ENCODE measurements around the gene CACNG5. TPM values are rescaled to one million over a fixed set of nuclear protein-coding genes. Genes with fewer than 3 reads are reported as not detected.

CACNG5 gene
- total RNA-seq, 2 experiments from 2014 or later, result not detected

DNA sequence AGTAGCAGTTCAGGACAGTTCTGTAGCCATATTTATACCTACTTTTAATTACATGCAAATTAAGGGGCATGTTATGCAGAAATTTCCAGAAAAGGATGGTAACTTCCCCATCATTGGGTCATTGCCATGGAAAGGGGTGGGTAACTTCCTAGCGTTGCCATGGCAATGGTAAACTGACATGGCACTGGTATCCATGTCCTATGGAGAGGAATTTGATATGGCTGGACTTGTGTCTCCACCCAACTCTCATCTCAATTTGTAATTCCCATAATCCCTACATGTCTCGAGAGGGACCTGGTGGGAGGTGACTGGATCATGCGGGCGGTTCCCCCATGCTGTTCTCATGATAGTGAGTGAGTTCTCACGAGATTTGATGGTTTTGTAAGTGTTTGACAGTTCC is 94.0 kb downstream of the CACNG5 start:
- no peak overlapping the region for H3K4me3 ChIP-seq (ENCODE audit: low read length)
- Mint-ChIP-seq H3K4me1 (ENCODE audit: low read depth) (no peaks in the 10 kb centered on the region), H3K4me3 (no peak overlapping the region), H3K27me3 (peaks cover 71% of the 10 kb centered on the region), H3K9me3 (no peaks in the 10 kb centered on the region), H3K36me3 (ENCODE audit: low read depth) (no peaks in the 10 kb centered on the region), H3K27ac (no peak overlapping the region)
- no peaks in the 10 kb centered on the region for H3K9me3 ChIP-seq (ENCODE audit: control insufficient read depth in 1 of 2, insufficient read depth in 1 of 2, low read length in 2 of 2)
- CTCF ChIA-PET, result no interaction called here
- no peaks in the 10 kb centered on the region for H3K36me3 ChIP-seq (ENCODE audit: insufficient read depth, low read length)
- H3K4me1 ChIP-seq (ENCODE audit: insufficient read depth, low read length), result no peaks in the 10 kb centered on the region
- POLR2A ChIA-PET, result no interaction called here
- H3K27ac ChIP-seq (ENCODE audit: low read depth in 1 of 2, low read length in 2 of 2), result no peak overlapping the region
- ATAC-seq (ENCODE audit: poor library complexity), result no peak
- TF ChIP-seq, protein P1, sequence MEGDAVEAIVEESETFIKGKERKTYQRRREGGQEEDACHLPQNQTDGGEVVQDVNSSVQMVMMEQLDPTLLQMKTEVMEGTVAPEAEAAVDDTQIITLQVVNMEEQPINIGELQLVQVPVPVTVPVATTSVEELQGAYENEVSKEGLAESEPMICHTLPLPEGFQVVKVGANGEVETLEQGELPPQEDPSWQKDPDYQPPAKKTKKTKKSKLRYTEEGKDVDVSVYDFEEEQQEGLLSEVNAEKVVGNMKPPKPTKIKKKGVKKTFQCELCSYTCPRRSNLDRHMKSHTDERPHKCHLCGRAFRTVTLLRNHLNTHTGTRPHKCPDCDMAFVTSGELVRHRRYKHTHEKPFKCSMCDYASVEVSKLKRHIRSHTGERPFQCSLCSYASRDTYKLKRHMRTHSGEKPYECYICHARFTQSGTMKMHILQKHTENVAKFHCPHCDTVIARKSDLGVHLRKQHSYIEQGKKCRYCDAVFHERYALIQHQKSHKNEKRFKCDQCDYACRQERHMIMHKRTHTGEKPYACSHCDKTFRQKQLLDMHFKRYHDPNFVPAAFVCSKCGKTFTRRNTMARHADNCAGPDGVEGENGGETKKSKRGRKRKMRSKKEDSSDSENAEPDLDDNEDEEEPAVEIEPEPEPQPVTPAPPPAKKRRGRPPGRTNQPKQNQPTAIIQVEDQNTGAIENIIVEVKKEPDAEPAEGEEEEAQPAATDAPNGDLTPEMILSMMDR (IDR thresholded peaks at IDR 0.05), result no peak
- peaks cover 6 to 11% of the 10 kb centered on the region in 2 experiments for H3K27me3 ChIP-seq (ENCODE audit: control insufficient read depth in 1 of 2, insufficient read depth in 2 of 2, low read length in 2 of 2)
- intact Hi-C loops (cut with DNase I, micrococcal nuclease), result no loop called here
- DNase-seq, result no peak

GRCh38 chr17:66929591-66929990 is 94.7 kb downstream of the CACNG5 start:
- no peaks in the 10 kb centered on the region for H3K4me1 ChIP-seq (ENCODE audit: insufficient read depth, low read length)
- no peak for DNase-seq
- no peak for ATAC-seq (ENCODE audit: poor library complexity)
- no peaks in the 10 kb centered on the region for H3K36me3 ChIP-seq (ENCODE audit: insufficient read depth, low read length)
- H3K9me3 ChIP-seq (ENCODE audit: control insufficient read depth in 1 of 2, insufficient read depth in 1 of 2, low read length in 2 of 2), result no peaks in the 10 kb centered on the region
- no peak overlapping the region for H3K4me3 Mint-ChIP-seq
- peaks cover 6 to 8% of the 10 kb centered on the region in 2 experiments for H3K27me3 ChIP-seq (ENCODE audit: control insufficient read depth in 1 of 2, insufficient read depth in 2 of 2, low read length in 2 of 2)
- H3K27ac Mint-ChIP-seq, result no peak overlapping the region
- H3K27me3 Mint-ChIP-seq, result peaks cover 65% of the 10 kb centered on the region
- no peak overlapping the region for H3K27ac ChIP-seq (ENCODE audit: low read depth in 1 of 2, low read length in 2 of 2)
- ChIA-PET POLR2A (interaction anchor here (0.6 kb wide), 1 partner anchor 12 kb away, joined by 3 read pairs; no protein-coding TSS in a partner anchor), CTCF (no interaction called here)
- TF ChIP-seq, protein P1 (IDR thresholded peaks at IDR 0.05), result no peak
- no peaks in the 10 kb centered on the region for H3K36me3 Mint-ChIP-seq (ENCODE audit: low read depth)
- H3K4me3 ChIP-seq (ENCODE audit: low read length), result no peak overlapping the region
- H3K4me1 Mint-ChIP-seq (ENCODE audit: low read depth), result no peaks in the 10 kb centered on the region
- no peaks in the 10 kb centered on the region for H3K9me3 Mint-ChIP-seq
- intact Hi-C loops (cut with DNase I, micrococcal nuclease), result no loop called here

- Mint-ChIP-seq H3K27me3 (peaks cover 60% of the 10 kb centered on the region), H3K4me1 (ENCODE audit: low read depth) (no peaks in the 10 kb centered on the region), H3K4me3 (no peak overlapping the region), H3K27ac (no peak overlapping the region), H3K9me3 (no peaks in the 10 kb centered on the region), H3K36me3 (ENCODE audit: low read depth) (no peaks in the 10 kb centered on the region)
- ChIA-PET CTCF (no interaction called here), POLR2A (no interaction called here)
- ATAC-seq (ENCODE audit: poor library complexity), result no peak
- DNase-seq, result no peak
- peaks cover 6 to 8% of the 10 kb centered on the region in 2 experiments for H3K27me3 ChIP-seq (ENCODE audit: control insufficient read depth in 1 of 2, insufficient read depth in 2 of 2, low read length in 2 of 2)
- H3K4me3 ChIP-seq (ENCODE audit: low read length), result no peak overlapping the region
- H3K9me3 ChIP-seq (ENCODE audit: control insufficient read depth in 1 of 2, insufficient read depth in 1 of 2, low read length in 2 of 2), result no peaks in the 10 kb centered on the region
- TF ChIP-seq, protein P1 (IDR thresholded peaks at IDR 0.05), result no peak
- intact Hi-C loops (cut with DNase I, micrococcal nuclease), result no loop called here
- no peaks in the 10 kb centered on the region for H3K4me1 ChIP-seq (ENCODE audit: insufficient read depth, low read length)
- H3K27ac ChIP-seq (ENCODE audit: low read depth in 1 of 2, low read length in 2 of 2), result no peak overlapping the region
- no peaks in the 10 kb centered on the region for H3K36me3 ChIP-seq (ENCODE audit: insufficient read depth, low read length)
Observed at GRCh38 chr17:66930933-66931332, 96.0 kb downstream of the CACNG5 start.

Data from CD4-positive, alpha-beta T cell (primary cell).